NCI-H2107 treated with DMSO at 0.1 percent for 48 hours (cell line): ENCODE results near the gene LITAF.
"Not testable (repeated sequence)": the region's sequence is repeated elsewhere in the genome, so short reads cannot be mapped to it uniquely, and the experiment has no call there.

Source experiments
- DNase-seq: peaks from one replicate; lab custom pipeline; 2025; ENCODE audit not compliant: unreplicated experiment; lab: John Stamatoyannopoulos, UW

Gene LITAF

GRCh38 chr16:11601425-11601824, 14.7 kb upstream of the LITAF start:
- no peak for DNase-seq

DNA sequence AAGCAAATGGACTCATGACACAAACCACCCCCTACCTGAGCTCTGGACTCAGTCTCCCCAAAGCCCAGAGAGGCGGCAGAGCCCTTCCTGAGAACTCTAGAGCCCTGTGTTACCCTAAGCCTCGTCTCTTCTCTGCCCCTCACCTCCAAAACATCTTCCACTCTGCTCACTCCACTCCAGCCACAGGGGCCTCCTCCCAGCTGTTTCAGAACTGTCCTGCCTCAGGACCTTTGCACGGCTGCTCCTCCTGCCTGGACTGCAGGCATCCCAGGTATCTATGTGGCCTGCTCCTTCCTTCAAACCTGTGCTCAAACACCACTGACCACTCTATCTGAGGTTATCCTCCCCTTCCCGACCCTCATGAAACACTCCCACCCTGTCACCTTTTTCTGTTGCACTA, 12.9 kb upstream of the LITAF start:
- no peak for DNase-seq

DNA sequence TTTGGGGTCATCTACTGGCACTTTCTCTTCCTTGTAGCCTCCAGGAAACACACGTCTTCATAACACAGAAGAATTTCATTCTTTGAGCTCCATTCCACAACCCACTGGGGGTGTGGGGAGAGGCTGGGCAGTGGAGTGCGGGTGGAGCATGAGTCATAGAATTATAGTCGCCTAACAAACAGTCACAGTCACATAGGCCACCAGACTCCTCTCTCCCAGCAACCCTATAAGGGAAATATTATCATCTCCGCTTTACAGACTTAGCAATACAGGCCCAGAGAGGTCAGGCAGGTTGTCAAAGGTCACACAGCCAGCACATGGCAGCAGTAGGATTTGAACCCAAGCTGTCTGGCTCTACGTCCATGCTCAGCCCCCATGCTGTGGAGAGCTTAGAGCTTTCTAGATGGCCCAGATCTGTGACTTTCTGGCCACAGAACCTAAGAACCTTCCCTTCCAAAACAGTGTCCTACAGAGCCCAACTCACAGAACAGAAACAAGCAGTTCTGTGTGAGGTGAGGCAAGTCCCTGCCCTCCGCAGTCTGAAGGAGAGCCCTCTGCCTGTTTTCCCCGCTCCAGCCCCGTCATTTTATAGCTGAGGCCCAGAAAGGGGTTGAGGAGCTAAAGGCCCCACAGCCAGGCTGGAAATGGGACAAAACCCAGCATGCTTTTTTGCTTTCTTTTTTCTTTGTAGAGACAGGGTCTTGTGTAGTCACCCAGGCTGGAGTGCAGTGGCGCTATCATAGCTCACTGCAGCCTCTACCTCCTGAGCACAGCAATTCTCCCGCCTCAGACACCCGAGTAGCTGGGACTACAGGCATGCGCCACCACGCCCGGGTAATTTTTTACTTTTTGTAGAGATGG, 10.7 kb upstream of the LITAF start:
- DNase-seq: no peak

DNA sequence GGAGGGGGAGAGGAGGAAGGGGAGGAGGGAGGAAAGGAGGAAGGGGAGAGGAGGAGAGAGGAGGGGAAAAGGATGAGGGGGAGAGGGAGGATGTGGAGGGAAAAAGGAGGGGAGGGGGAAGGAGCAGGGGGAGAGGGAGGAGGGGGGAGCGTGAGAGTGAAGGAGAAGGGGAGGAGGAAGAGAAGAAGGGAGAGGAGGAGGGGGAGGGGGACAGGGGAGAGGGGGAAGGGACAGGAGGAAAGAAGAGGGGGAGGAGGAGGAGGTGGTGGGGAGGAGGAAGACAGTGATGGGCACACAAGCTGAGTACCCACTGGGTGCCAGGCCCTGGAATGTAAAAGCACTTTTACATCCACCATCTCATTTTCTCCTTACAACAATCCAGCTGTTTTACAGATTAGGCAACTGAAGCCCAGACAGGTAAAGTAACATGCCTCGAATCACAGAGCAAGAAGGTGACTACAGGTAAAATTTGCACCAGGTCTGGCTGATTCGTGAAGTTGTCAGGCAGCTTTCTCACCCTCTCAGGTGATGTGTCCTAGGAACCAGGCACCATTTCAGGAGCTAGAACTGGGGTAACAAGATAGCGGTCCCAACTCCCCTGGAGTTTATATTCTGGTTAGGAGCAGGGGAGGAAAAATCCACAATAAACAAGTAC, 10.0 kb upstream of the LITAF start:
- no peak for DNase-seq

DNA sequence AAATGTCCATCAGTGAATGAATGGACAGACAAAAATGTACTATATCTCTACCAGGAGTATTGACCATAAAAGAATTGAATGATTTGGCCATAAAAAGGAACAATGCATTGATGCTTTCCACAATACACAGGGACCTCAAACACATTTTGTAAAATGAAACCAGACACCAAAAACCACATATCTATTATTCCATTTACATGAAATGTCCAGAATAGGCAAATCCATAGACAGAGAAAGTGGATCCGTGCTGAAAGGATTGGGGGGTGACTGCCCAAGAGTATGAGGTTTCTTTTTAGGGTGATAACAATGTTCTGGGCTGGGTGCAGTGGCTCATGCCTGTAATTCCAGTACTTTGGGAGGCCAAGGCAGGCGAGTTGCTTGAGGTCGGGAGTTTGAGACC, 6.9 kb upstream of the LITAF start:
- no peak for DNase-seq

DNA sequence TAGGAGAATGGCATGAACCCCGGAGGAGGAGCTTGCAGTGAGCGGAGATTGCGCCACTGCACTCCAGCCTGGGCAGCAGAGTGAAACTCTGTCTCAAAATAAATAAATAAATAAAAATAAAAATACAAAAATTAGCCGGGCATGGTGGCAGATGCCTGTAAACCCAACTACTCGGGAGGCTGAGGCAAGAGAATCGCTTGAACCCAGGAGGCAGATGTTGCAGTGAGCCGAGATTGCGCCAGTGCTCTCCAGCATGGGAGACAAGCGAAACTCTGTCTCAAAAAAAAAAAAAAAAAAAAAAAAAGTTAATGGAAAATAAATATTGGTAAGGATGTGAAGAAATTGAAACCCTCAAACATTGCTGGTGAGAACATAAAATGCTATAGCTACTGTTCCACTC, 6.4 kb upstream of the LITAF start:
- not testable (repeated sequence) for DNase-seq

- DNase-seq: not testable (repeated sequence)
These were observed 4.9 kb upstream of the LITAF start for GRCh38 chr16:11591630-11592029.

- DNase-seq: no peak
These were observed 2.5 kb upstream of the LITAF start for GRCh38 chr16:11589198-11589550.

DNA sequence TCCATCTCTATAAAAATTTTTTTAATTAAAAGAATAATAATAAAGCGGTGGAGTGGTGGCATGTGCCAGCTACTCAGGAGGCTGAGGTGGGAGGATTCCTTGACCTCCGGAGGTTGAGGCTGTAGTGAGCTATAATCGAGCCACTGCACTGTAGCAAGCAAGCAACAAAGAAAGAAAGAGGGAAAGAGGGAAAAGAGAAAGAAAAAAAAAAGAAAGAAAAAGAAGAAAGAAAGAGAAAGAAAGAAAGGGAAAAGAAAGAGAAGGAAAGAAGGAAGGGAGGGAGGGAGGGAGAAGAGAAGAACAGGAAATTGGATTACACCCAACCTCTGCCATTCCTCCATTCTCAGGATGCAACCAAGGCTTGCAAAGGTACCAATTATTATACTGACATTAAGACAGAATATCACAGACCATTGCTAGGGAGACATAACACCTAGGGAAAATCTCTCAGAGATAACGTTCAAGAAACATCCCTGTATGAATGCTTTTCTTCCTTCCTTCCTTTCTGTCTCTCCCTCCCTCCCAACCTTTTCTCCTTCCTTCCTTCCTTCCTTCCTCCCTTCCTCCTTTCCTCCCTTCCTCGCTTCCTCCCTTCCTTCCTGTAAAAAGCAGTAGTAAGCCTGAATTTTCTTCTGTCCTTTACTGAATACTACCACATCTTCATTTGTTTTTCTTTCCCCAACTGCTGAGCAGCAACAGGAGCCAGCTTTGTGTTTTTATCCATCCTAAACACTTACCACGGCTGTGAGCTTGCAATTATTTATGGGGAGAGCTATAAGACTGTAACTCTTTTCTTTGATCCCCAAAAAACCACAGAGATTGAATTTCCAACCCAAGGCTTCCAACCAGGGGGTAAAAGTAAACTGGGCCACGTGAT, 1.8 kb upstream of the LITAF start:
- no peak for DNase-seq

DNA sequence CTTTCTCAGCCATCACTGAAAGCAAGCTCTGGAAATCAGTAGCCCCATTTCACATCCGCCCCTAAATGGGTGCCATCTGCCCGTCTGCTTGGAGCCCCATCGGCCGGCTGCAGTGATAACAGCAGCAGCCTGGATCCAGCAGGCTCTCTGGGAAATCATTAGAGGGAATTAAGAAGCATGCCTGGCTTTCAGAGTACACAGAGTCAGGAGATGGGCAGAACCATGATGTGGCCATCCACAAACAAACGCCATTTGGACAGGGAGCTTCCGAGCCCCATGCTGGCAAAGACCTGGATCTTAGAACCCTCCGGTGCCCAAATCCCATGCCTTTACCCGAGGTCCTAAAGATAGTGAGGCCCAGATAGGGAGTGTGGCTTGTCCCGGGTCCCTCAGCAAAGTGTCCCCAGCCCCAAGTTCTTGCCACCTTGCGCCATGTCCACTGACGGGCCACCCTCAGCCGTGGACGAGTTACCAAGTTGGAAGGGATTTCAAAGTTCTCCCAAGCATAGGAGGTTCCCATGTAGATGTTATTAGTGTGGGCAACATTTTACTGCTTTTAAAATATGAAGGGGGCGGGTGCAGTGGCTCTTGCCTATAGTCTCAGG, 1.0 kb upstream of the LITAF start:
- DNase-seq: no peak

DNA sequence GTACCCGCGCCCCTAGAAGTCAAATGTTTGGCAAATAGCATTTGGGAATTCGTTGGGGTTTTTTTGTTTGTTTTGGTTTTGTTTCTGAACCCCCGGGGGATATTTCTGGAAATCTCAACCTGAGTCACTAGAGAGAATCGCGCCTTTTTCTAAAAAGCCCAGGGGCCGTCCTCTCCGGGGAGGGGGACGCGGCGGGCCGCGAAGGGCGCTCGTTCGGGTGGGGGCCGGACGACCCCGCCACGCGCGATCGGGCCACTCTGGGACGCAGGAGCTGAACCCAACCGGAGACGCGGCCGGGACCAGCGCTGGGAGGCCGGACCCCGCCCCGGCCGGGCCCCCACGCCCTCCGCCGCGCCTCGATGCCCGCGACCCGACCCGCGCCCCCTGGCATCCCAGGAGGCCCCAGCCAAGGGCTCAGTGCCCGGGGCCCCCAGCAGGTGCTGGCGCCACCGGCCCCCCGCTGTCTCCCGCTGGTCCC, 302 bp downstream of the LITAF start:
- DNase-seq: no peak

- no peak for DNase-seq
These were observed 1.0 kb downstream of the LITAF start for GRCh38 chr16:11585460-11586377.

DNA sequence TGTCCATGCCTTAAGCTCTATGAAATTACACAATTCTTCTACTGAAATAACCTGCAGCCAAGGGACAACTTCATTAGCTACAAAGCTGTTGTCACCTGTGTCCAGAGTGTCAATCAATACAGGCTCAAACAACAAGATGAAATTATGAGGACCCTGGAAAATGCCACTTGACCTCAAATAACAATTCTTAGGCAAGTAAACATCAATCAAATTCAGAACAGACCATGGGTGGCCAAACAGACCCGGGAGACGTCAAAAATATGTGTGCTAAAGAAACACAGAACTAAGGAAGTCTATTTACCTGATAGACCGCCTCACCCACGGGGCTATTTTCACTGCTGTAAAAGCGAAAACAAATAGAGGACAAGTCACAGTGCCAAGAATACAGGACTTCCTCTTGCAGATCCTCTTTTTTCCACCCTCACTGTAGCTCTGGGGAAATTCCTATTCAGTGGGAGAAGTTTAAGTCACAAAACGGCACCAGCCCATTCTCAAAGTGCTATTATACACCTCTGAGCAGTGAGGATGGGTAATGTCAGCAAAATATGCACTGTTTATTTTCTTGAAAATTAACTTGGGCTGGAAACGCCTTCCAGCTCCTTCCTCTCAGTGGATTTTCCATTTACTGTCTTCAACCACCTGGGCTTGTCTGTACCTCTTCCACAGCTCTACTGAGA, 2.7 kb downstream of the LITAF start:
- no peak for DNase-seq

DNA sequence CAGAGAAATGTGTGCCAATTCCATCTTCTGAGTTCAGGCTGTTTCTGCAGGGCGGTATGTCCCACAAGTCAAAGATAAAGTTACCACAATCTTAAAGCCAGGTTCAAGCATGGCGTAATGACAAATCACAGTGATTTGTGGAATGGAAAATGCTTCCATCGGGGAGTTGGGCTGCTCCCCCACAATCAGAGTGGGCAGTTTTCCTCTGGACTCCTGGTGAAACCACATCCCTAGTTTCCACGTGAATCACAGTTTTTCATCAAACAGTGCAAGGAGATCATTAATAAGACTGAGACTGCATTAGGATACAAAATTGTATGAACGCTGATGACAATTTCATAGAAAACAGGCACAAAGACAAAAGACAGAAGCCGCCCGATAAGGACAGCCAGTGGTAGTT, 3.6 kb downstream of the LITAF start:
- no peak for DNase-seq

GRCh38 chr16:11582157-11582814, 4.4 kb downstream of the LITAF start:
- DNase-seq: no peak

DNA sequence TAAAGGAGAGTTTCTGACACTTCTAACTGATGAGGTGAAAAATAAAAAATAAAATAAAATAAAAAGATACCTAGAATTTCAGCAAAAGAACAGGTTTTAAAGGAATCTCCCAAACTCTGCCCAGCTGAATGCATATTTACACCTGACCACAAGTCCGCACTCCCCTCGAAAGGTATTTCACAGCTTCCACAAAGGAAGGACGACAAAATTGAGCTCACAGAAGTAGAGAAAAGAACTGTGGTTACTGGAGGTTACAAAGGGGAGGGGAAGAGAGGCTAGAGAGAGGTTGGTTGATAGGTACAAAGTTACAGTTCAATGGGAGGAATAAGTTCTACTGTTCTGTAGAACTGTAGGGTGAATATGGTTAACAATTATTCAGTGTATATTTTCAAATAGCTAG, 5.0 kb downstream of the LITAF start:
- DNase-seq: no peak

GRCh38 chr16:11580451-11581086, 6.2 kb downstream of the LITAF start:
- no peak for DNase-seq

DNA sequence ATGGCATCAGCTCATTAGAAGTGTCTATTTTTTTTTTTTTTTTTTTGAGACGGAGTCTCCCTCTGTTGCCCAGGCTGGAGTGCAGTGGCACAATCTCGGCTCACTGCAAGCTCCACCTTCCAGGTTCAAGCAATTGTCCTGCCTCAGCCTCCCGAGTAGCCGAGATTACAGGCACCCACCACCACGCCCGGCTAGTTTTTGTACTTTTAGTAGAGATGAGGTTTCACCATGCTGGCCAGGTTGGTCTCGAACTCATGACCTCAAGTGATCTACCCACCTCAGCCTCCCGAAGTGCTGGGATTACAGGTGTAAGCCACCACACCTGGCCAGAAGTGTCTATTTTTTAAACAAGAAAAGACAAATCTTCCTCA, 9.4 kb downstream of the LITAF start:
- not testable (repeated sequence) for DNase-seq
